HEK293 (cell line): ENCODE data around the gene KIAA1671.

Source experiments
- CTCF ChIP-seq: fragments of 450-650 bp; formaldehyde crosslinking; IDR thresholded peaks from 2 replicates; pipeline ENCODE4 v1.5.1; 2016; ENCODE audit warnings: missing biosample characterization, missing genetic modification characterization
- KLF16 ChIP-seq: fragments of 450-650 bp; formaldehyde crosslinking; IDR thresholded peaks from 2 replicates; pipeline ENCODE4 v1.5.1; 2017; ENCODE audit warnings: missing biosample characterization, missing genetic modification characterization
- KLF7 ChIP-seq: fragments of 450-650 bp; formaldehyde crosslinking; IDR thresholded peaks from 2 replicates; pipeline ENCODE4 v1.5.1; 2016; ENCODE audit warnings: missing biosample characterization, missing genetic modification characterization, borderline replicate concordance
- REST ChIP-seq: fragments of 450-650 bp; formaldehyde crosslinking; IDR thresholded peaks from 2 replicates; pipeline ENCODE4 v1.5.1; 2016; ENCODE audit warnings: missing biosample characterization, missing genetic modification characterization
- ZBTB11 ChIP-seq: fragments of 450-650 bp; formaldehyde crosslinking; conservative IDR thresholded peaks from 2 replicates; pipeline ENCODE4 v1.5.1; 2016; ENCODE audit warnings: low read depth, missing biosample characterization, missing genetic modification characterization
- ZIC2 ChIP-seq: fragments of 450-650 bp; formaldehyde crosslinking; IDR thresholded peaks from 2 replicates; pipeline ENCODE4 v1.5.1; 2016; ENCODE audit warnings: missing biosample characterization, missing genetic modification characterization
- ZNF23 ChIP-seq: fragments of 450-650 bp; formaldehyde crosslinking; IDR thresholded peaks from 2 replicates; pipeline ENCODE4 v1.5.1; 2016; ENCODE audit warnings: missing biosample characterization, missing genetic modification characterization, borderline replicate concordance
- ZNF362 ChIP-seq: fragments of 450-650 bp; formaldehyde crosslinking; IDR thresholded peaks from 2 replicates; pipeline ENCODE4 v1.5.1; 2016; ENCODE audit warnings: missing biosample characterization, missing genetic modification characterization
- ZNF449 ChIP-seq: fragments of 450-650 bp; formaldehyde crosslinking; IDR thresholded peaks from 2 replicates; pipeline ENCODE4 v1.5.1; 2017; ENCODE audit warnings: missing biosample characterization, mild to moderate bottlenecking, missing genetic modification characterization, moderate library complexity
- ZNF623 ChIP-seq: fragments of 450-650 bp; formaldehyde crosslinking; IDR thresholded peaks from 2 replicates; pipeline ENCODE4 v1.5.1; 2016; ENCODE audit warnings: missing biosample characterization, missing genetic modification characterization
- ZNF707 ChIP-seq: fragments of 450-650 bp; formaldehyde crosslinking; IDR thresholded peaks from 2 replicates; pipeline ENCODE4 v1.5.1; 2016; ENCODE audit warnings: missing biosample characterization, missing genetic modification characterization
- ZNF792 ChIP-seq: fragments of 450-650 bp; formaldehyde crosslinking; IDR thresholded peaks from 2 replicates; pipeline ENCODE4 v1.5.1; 2016; ENCODE audit warnings: missing biosample characterization, missing genetic modification characterization

GRCh38 chr22:24953384-24954113 lies 1.0 kb downstream of the KIAA1671 start:
- peak; percentile 60 for TF ChIP-seq ZIC2 (tag by site-specific recombination)
- no peak for TF ChIP-seq ZNF792 (tag by site-specific recombination)
- no peak for TF ChIP-seq ZNF623
- TF ChIP-seq KLF16 (tag by site-specific recombination) = peak; percentile 29; the same call in 1 of the 2 replicates
- no peak for TF ChIP-seq REST
- TF ChIP-seq CTCF (tag by site-specific recombination) = no peak
- no peak for TF ChIP-seq ZNF707
- TF ChIP-seq ZNF449 (tag by site-specific recombination) = no peak
- TF ChIP-seq KLF7 = no peak
- TF ChIP-seq ZNF23 = no peak
- TF ChIP-seq ZNF362 (tag by site-specific recombination) = no peak
- no peak for TF ChIP-seq ZBTB11 (tag by site-specific recombination)
